HepG2 (cell line): ENCODE results near the gene PPP2R2C. TPM values are rescaled to one million over a fixed set of nuclear protein-coding genes. Genes with fewer than 3 reads are reported as not detected.

Experiments
- AKNA ChIP-seq: sonication (generic); formaldehyde crosslinking; IDR thresholded peaks from 2 replicates; pipeline ENCODE4 v1.4.0; 2020; ENCODE audit warnings: missing genetic modification reagents, borderline replicate concordance
- ATF5 ChIP-seq: sonication (generic); formaldehyde crosslinking; IDR thresholded peaks from 2 replicates; pipeline ENCODE4 v1.4.0; 2020; ENCODE audit warnings: mild to moderate bottlenecking, low read depth, missing genetic modification reagents
- BRF2 ChIP-seq: sonication (generic); formaldehyde crosslinking; IDR thresholded peaks from 2 replicates; pipeline ENCODE4 v1.8.1; 2022; ENCODE audit warnings: mild to moderate bottlenecking, missing genetic modification reagents
- CREM ChIP-seq, 2 experiments: sonication (generic) in 1 of 2; formaldehyde crosslinking in 1 of 2; IDR thresholded peaks; 2 replicates each; pipeline versions ENCODE4 v1.4.0 to v1.6.1; 2016 to 2020; ENCODE audit warnings: antibody characterized with exemption in 1 of 2, mild to moderate bottlenecking in 1 of 2, missing genetic modification reagents in 1 of 2
- GRHL1 ChIP-seq: sonication (generic); formaldehyde crosslinking; conservative IDR thresholded peaks from 2 replicates; pipeline ENCODE4 v1.8.0; 2022; ENCODE audit warnings: missing genetic modification reagents
- IKZF5 ChIP-seq: IDR thresholded peaks from 2 replicates; pipeline ENCODE4 v1.6.1; 2018; ENCODE audit warnings: missing genetic modification reagents, mild to moderate bottlenecking, missing compliant biosample characterization
- ISL2 ChIP-seq: sonication (generic); formaldehyde crosslinking; IDR thresholded peaks from 2 replicates; pipeline ENCODE4 v1.5.0; 2020; ENCODE audit warnings: missing genetic modification reagents
- KDM3A ChIP-seq: IDR thresholded peaks from 2 replicates; pipeline ENCODE4 v1.6.1; 2018; ENCODE audit warnings: low read depth, missing compliant biosample characterization
- NFYC ChIP-seq: IDR thresholded peaks from 2 replicates; pipeline ENCODE4 v1.6.1; 2016; ENCODE audit warnings: missing genetic modification reagents, missing compliant biosample characterization
- NPAS2 ChIP-seq: sonication (generic); formaldehyde crosslinking; IDR thresholded peaks from 2 replicates; pipeline ENCODE4 v1.8.0; 2022; ENCODE audit warnings: mild to moderate bottlenecking, missing genetic modification reagents, borderline replicate concordance
- TARDBP ChIP-seq: sonication (generic); formaldehyde crosslinking; IDR thresholded peaks from 2 replicates; pipeline ENCODE4 v1.8.0; 2022; ENCODE audit warnings: mild to moderate bottlenecking, missing genetic modification reagents
- ZBTB1 ChIP-seq: sonication (generic); formaldehyde crosslinking; IDR thresholded peaks from 2 replicates; pipeline ENCODE4 v1.4.0; 2020; ENCODE audit warnings: missing genetic modification reagents, borderline replicate concordance
- ZBTB26 ChIP-seq: IDR thresholded peaks from 2 replicates; pipeline ENCODE4 v1.6.1; 2016; ENCODE audit warnings: missing compliant biosample characterization, missing genetic modification reagents, borderline replicate concordance
- ZNF710 ChIP-seq: sonication (generic); formaldehyde crosslinking; IDR thresholded peaks from 2 replicates; pipeline ENCODE4 v1.5.0; 2020; ENCODE audit warnings: mild to moderate bottlenecking, missing genetic modification reagents, borderline replicate concordance
- ZNF850 ChIP-seq: sonication (generic); formaldehyde crosslinking; conservative IDR thresholded peaks from 2 replicates; pipeline ENCODE4 v1.9.0; 2021; ENCODE audit warnings: mild to moderate bottlenecking, missing genetic modification reagents
- polyA plus RNA-seq, 8 experiments: library from polyadenylated mRNA; depleted of rRNA in 3 of 8; stranded (reverse) in 7 of 8; unstranded in 1 of 8; fragments of >200 nt; fragmentation: Illumina TruSeq in 4 of 8; extraction: Trizol in 4 of 8; gene quantifications; 2 replicates each; pipeline versions ENCODE4 v1.2.1 to v1.2.3, GENCODE V29; 2011 to 2016; ENCODE audit warnings: low read depth in 4 of 8, missing spikeins in 1 of 8, mixed read lengths in 1 of 8; ENCODE audit not compliant: insufficient read depth in 1 of 8
- total RNA-seq, 5 experiments: library from RNA; depleted of rRNA; stranded (reverse); fragments of >200 nt; fragmentation: Illumina TruSeq; extraction: Trizol; gene quantifications; 2 replicates each; pipeline ENCODE4 v1.2.3, GENCODE V29; 2016; ENCODE audit warnings: low read depth in 1 of 5

PPP2R2C gene
- total and polyA plus RNA-seq, 2 of the 13 experiments (the other 11 are each of a cell fraction or from before 2014, with no cell fraction given) = 0.60 to 8.6 TPM

- peak; percentile 44 for TF ChIP-seq CREM (IDR thresholded peaks at IDR 0.05)
- TF ChIP-seq CREM (CRISPR knock-in tag; IDR thresholded peaks at IDR 0.05) = no peak
- no peak for TF ChIP-seq GRHL1 (CRISPR knock-in tag)
- TF ChIP-seq ZBTB1 = no peak
- no peak for TF ChIP-seq TARDBP
- TF ChIP-seq ZNF850 (CRISPR knock-in tag) = no peak
- no peak for TF ChIP-seq IKZF5 (CRISPR knock-in tag)
- TF ChIP-seq ZBTB26 (CRISPR knock-in tag) = no peak
- no peak for TF ChIP-seq ATF5 (CRISPR knock-in tag)
- TF ChIP-seq BRF2 (CRISPR knock-in tag) = no peak
- TF ChIP-seq KDM3A (CRISPR knock-in tag) = no peak
- TF ChIP-seq AKNA = no peak
- peak; percentile 29; the same call in 1 of the 2 replicates for TF ChIP-seq ISL2 (CRISPR knock-in tag)
- no peak for TF ChIP-seq NFYC
- no peak for TF ChIP-seq ZNF710 (CRISPR knock-in tag)
- no peak for TF ChIP-seq NPAS2
These were observed 151.1 kb downstream of the PPP2R2C start (continued) for GRCh38 chr4:6321361-6321760.
